Smooth muscle cell of the pulmonary artery (primary cell): ENCODE measurements around the gene LTF. TPM values are rescaled to one million over a fixed set of nuclear protein-coding genes. Genes with fewer than 3 reads are reported as not detected.

ENCODE experiments used
- total RNA-seq: library from RNA; depleted of rRNA; stranded (reverse); fragments of >200 nt; gene quantifications from 2 replicates; pipeline ENCODE4 v1.2.3, GENCODE V29; 2014

LTF gene
- total RNA-seq, result 1.7 TPM in 1 of 2 replicates, not detected in the other

DNA sequence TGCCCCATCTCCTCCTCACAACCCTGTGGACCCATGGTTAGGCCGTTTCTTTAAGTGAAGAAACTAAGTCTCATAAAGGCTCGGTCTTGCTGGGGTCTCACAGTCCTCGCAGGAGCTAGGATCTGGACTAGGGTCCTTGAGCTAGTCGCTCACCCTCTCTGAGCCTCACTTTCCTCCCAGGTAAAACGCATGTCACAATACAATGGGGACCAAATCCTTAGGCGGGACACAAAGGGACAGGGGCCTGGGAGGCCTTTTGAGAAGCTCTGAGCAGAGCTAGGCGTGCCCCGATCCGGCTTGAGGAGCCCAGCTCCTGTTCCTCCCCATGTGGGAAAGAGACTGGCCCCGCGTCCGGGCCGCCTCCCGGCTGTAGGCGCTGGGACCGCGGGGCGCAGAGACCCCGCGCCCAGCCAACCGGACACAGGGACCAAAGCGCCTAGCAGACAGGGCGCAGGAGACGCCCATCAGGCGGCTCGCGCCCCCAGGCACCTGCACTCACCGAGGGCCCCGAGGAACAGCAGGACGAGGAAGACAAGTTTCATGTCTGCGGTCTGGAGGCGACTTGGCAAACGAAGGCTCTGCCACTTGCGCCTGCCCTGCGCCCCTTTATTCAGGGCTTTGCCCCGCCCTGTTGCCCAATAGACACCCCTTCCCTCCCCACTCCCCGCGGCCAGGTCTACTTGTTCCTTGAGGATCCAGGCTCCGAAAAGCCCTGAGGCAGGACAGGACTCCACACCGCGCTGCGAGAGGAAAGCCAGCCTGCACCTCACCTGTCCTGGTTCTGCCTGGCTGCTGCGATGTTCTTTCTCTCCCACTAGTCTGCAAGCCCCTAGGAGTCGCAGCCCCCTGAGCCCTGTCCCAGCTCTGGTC lies at the start of gene LTF:
LTF (minus strand) TSS at position 580 of the 870 bp plus-strand sequence; CDS start at position 542, 38 bp downstream.

DNA sequence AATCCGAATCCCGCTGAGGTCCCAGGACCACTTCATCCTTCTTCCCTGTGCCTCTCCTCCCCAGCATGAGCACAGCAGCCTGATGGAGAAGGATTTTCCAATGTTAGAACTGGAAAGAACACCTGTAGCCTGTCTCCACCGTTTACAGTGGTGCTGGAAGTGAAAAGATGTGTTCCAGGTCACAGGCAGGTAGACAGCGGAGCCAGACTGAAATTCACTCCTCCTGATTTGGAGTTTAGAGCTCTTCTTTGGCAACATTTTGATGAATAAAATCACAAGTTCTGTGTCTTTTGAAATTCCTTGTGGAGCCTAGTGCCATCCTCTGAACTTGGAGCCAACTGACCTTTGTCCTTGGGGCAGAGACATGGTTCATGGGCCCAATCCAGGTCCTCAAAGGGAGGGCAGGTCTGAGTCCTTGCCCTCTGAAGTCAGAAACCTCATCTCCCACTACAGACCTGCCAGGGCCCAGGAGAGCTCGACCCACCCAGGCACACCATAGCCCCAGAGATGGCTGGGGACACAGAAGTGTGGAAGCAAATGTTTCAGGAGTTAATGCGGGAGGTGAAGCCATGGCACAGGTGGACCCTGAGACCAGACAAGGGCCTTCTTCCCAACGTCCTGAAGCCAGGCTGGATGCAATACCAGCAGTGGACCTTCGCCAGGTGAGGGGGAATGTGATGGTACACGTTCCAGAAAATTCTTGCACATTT lies 33.0 kb upstream of the LTF start, which contains the start of gene RTP3:
RTP3 (plus strand) TSS at position 421 of the 710 bp plus-strand sequence; CDS start at position 508, 87 bp downstream.

DNA sequence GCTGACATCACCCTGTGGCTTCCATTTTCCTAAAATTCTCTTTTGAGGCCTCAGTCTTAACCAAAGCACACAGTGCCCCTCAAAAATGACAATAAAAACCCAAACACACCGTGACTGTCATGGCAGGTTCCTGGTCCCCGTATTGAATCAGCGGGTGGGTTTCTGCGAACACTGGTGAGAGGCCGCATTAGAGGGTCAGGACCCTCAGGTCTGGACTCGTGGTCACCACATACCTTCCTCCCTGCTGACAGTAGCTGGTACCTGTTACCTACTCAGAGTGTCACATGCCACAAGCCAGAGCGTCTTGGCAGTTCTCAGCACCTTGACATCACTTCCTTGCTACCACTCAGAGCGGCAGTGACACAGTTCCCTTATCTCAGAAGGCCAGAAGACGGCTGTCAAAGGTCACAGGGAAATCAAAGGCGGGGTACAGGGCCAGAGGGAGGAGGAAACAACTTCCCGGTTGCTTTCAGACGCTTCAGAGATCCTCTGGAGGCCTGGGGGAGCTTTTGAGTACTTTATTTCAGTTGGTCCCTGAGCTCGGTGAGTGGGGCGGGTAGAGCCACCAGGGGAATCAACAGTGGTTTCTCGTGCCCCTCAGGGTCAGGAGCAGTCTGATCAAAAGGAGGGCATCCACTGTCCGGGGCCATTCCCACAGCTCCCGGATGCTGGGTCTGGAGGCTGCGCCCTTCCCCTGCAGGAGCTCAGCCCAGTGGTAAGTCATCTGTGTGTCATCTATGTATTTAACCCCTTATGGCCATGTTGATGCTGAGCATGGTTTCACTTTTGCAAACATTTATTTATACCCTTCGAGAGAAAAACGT lies 57.7 kb downstream of the LTF start, which contains the start of the genes CCR5AS and CCRL2:
CCR5AS (minus strand) TSS at position 279 of the 824 bp plus-strand sequence.
CCRL2 (plus strand) TSS at position 472 of the 824 bp plus-strand sequence. CDS start 821 bp downstream, outside the sequence.

Other genes starting within 250 kb of the LTF start
- not detected in 2 replicates for gene CCR3, start 222.4 kb downstream of the LTF start, total RNA-seq
- not detected in 2 replicates for gene CCR2, start 110.8 kb downstream of the LTF start, total RNA-seq
- gene CCR5, start 94.0 kb downstream of the LTF start, total RNA-seq, result not detected in 2 replicates
- gene CCRL2, start 57.6 kb downstream of the LTF start, total RNA-seq, result 0.10 and 0.26 TPM in 2 replicates
- not detected in 2 replicates for gene RTP3, start 33.1 kb upstream of the LTF start, total RNA-seq
- gene LRRC2, start 101.4 kb upstream of the LTF start, total RNA-seq, result 0.36 and 1.5 TPM in 2 replicates
- not detected in 2 replicates for gene FAM240A, start 147.6 kb upstream of the LTF start, total RNA-seq
- 1.8 and 3.2 TPM in 2 replicates for gene ALS2CL, start 228.8 kb upstream of the LTF start, total RNA-seq
- gene TMIE, start 236.5 kb upstream of the LTF start, total RNA-seq, result 0.07 and 0.23 TPM in 2 replicates